Right atrium auricular region (tissue), 2 donors: Measurements from ENCODE around the gene DNMT3A. TPM values are rescaled to one million over a fixed set of nuclear protein-coding genes. Genes with fewer than 3 reads are reported as not detected.

Source experiments
- DNase-seq: peaks from one replicate; pipeline ENCODE4 v3.0.0-alpha.2; 2019; ENCODE audit warnings: low spot score
- H3K27ac ChIP-seq, 2 donors: fragments of 200-600 bp; sonication (generic); 1 replicate in 1 of 2; 2 replicates in 1 of 2; pipeline ENCODE4 v1.5.1; 2016 to 2019
- H3K27me3 ChIP-seq, 2 donors: fragments of 200-600 bp; sonication (generic); one replicate each; pipeline versions ENCODE4 v1.5.1 to v1.6.0; 2017 to 2019
- H3K36me3 ChIP-seq: fragments of 200-600 bp; sonication (generic); one replicate; pipeline ENCODE4 v1.5.1; 2016
- H3K4me1 ChIP-seq, 2 donors: fragments of 200-600 bp; sonication (generic); one replicate each; pipeline versions ENCODE4 v1.5.1 to v1.6.0; 2017 to 2019
- H3K4me3 ChIP-seq, 2 donors: fragments of 200-600 bp; sonication (generic); 1 replicate in 1 of 2; 2 replicates in 1 of 2; pipeline ENCODE4 v1.5.1; 2017 to 2019; ENCODE audit warnings: mild to moderate bottlenecking in 1 of 2, moderate library complexity in 1 of 2
- H3K9me3 ChIP-seq, 2 donors: fragments of 200-600 bp; sonication (generic); one replicate each; pipeline ENCODE4 v1.5.1; 2019
- CTCF ChIP-seq, 2 donors: fragments of 200-600 bp; sonication (generic); IDR thresholded peaks; one replicate each; pipeline ENCODE4 v1.5.1; 2019; ENCODE audit warnings: antibody characterized with exemption in 2 of 2
- total RNA-seq, 2 donors: library from RNA; depleted of rRNA; stranded (reverse); fragments of >200 nt; gene quantifications; one replicate each; pipeline ENCODE4 v1.1.0, GENCODE V29; 2016

DNMT3A gene
- 1 to 10 TPM; 6.0 to 8.1 TPM for total RNA-seq

DNA sequence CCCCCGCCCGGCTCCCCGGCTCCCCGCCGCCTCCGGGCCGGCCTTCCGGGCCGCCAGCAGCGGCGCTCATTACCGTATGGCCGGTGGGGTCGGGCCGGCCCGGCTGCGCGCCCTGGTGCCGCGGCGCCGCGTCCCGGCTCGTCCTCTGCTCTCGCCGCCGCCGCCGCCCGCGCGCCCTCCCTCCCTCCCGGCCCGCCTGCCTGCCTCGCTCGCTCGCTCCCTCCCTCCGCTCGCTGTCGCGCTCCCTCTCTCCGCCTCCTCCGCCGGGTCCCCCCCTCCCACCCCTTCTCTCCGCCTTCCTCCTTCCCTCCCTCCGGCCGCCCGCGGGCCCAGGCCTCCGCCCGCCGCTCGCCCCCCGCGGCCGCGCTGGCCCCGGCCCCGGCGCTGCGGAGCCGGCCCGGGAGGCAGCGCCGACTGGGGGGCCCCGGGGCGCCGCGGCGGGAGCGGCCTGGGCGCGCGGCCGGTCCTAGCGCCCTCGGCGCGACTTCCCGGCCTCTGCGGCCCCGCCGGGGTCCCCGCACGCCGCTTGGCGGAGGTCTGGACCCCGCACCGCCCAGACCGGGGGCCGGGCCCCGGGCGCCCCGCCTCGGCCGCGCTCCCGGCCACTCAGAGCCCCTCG lies at the start of gene DNMT3A:
TSS of gene DNMT3A (minus strand) at position 173 of the 619 bp plus-strand sequence. CDS start 27,941 bp downstream, outside the sequence.
- no peak for DNase-seq
- Histone ChIP-seq H3K9me3 (no peaks in the 10 kb centered on the region), H3K27ac (peak within 1 kb of the TSS; percentile 85 to 93), H3K36me3 (no peaks in the 10 kb centered on the region), H3K4me1 (peaks cover 0 to 39% of the 10 kb centered on the region in 2 donors), H3K4me3 (peak within 1 kb of the TSS; percentile 55 to 77), H3K27me3 (no peaks in the 10 kb centered on the region)
- TF ChIP-seq CTCF (IDR thresholded peaks at IDR 0.05) = no peak

GRCh38 chr2:25389161-25389560 lies 47.4 kb upstream of the DNMT3A start:
- Histone ChIP-seq H3K4me1 (no peaks in the 10 kb centered on the region), H3K27ac (no peak overlapping the region), H3K4me3 (no peak overlapping the region), H3K27me3 (no peaks in the 10 kb centered on the region), H3K9me3 (no peaks in the 10 kb centered on the region), H3K36me3 (no peaks in the 10 kb centered on the region)
- TF ChIP-seq CTCF (IDR thresholded peaks at IDR 0.05) = no peak
- peak; percentile 42 for DNase-seq

- Histone ChIP-seq H3K36me3 (no peaks in the 10 kb centered on the region), H3K4me1 (no peaks in the 10 kb centered on the region), H3K27me3 (no peaks in the 10 kb centered on the region), H3K9me3 (no peaks in the 10 kb centered on the region), H3K4me3 (no peak overlapping the region), H3K27ac (no peak overlapping the region)
- TF ChIP-seq CTCF (IDR thresholded peaks at IDR 0.05) = no peak
- peak; percentile 13 for DNase-seq
These were observed 46.8 kb upstream of the DNMT3A start for GRCh38 chr2:25388491-25388890.

DNA sequence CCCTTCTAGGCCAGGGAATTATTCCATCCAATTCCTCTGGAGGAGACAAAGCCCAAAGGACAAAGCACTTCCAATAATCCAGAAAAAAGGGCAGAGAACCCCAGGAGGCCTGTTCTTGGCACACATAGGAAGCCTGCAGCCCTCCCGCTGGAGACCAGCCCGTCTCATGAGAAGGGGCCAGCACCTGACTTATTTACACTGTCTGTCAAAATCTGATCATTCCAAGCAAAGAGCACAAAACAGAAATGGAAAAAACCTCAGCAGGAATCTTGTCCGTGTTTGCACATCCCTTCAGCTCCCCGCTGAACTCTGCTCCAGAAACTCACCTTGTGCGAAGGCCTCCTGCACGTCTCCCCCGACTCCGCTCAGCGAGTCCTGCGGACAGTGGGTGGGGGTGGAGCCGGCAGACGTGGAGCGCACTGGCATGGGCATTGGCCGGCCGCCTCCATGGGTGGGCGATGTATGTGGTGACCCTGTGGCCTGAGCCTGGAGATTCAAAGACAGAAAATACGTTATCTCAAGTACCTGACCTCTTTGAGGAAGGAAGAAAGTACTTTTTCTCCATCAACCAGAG lies 46.2 kb upstream of the DNMT3A start:
- Histone ChIP-seq H3K9me3 (no peaks in the 10 kb centered on the region), H3K27ac (no peak overlapping the region), H3K4me1 (no peaks in the 10 kb centered on the region), H3K36me3 (no peaks in the 10 kb centered on the region), H3K27me3 (no peaks in the 10 kb centered on the region), H3K4me3 (no peak overlapping the region)
- DNase-seq = no peak
- no peak for TF ChIP-seq CTCF (IDR thresholded peaks at IDR 0.05)

DNA sequence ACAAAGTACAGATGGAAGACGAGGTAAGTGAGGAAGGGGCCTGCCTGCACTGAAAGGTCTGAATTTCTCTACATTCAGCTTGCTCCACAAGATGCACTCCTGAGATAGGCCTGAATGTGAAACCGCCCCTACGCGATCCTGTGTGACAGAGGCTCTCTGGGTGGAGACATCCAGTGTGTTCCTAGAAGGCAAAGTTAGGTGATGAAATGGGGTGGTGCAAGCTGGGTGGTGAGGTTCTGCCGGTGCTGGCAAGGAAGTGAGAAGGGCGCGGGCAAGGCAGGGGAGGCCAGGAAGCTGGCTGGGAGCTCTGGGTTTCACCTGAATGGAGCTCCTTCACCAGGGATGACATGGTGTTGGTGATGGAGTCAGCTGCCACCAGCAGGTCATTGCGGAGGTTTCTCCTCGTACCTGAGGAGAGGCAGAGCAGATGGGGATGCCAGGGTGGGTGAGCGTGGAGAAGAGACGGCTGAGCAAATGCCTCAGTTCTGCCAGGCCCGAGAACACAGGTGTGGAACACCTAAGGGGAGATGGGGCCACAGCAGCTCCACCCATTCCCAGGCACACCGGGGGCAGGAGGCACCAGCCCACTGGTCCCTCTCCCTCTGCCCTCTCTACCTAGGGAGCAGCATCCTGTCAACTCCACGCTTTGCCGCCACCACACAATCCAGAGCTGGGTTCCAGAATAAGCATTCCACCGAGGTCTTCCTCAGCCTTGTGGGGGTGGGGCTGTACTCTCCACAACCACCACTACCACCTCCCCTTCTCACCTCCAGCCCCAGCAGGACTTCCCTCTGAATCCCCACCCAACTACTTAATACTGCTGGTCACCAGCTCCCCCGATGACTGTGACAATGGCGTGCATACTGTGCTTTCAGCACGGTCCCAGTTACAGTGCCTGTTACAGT lies 45.5 kb upstream of the DNMT3A start:
- no peaks in the 10 kb centered on the region for H3K4me1 ChIP-seq
- no peaks in the 10 kb centered on the region for H3K9me3 ChIP-seq
- TF ChIP-seq CTCF (IDR thresholded peaks at IDR 0.05) = no peak
- no peaks in the 10 kb centered on the region for H3K27me3 ChIP-seq
- H3K4me3 ChIP-seq = no peak overlapping the region
- H3K27ac ChIP-seq = no peak overlapping the region
- H3K36me3 ChIP-seq = no peaks in the 10 kb centered on the region
- no peak for DNase-seq
